Left ventricle myocardium inferior (tissue), 1 donor: ENCODE measurements around the gene CRTC3. TPM values are rescaled to one million over a fixed set of nuclear protein-coding genes. Genes with fewer than 3 reads are reported as not detected.
"Not testable (repeated sequence)": the region's sequence is repeated elsewhere in the genome, so short reads cannot be mapped to it uniquely, and the experiment has no call there.

ENCODE experiments used
- DNase-seq: peaks from one replicate; pipeline ENCODE4 v3.0.0-alpha.2; 2020
- H3K27ac ChIP-seq: fragments of 200-600 bp; replicated peaks from 2 replicates; pipeline ENCODE4 v1.8.0; 2021
- H3K27me3 ChIP-seq: fragments of 200-600 bp; 2 replicates; pipeline ENCODE4 v1.8.0; 2021; ENCODE audit warnings: low read depth
- H3K36me3 ChIP-seq: fragments of 200-600 bp; 2 replicates; pipeline ENCODE4 v1.8.0; 2021
- H3K4me1 ChIP-seq: fragments of 200-600 bp; 2 replicates; pipeline ENCODE4 v1.8.0; 2021
- H3K4me3 ChIP-seq: fragments of 200-600 bp; 2 replicates; pipeline ENCODE4 v1.8.0; 2021; ENCODE audit warnings: mild to moderate bottlenecking, moderate library complexity
- H3K9me3 ChIP-seq: fragments of 200-600 bp; replicated peaks from 2 replicates; pipeline ENCODE4 v1.8.0; 2021
- CTCF ChIP-seq: fragments of 200-600 bp; IDR thresholded peaks from 2 replicates; pipeline ENCODE4 v1.8.0; 2021; ENCODE audit warnings: antibody characterized with exemption, mild to moderate bottlenecking, borderline replicate concordance
- intact Hi-C: fragments of 100-400 bp; cut with micrococcal nuclease; formaldehyde crosslinking; loops from one replicate; pipeline ENCODE4 v1.11.0; 2022
- total RNA-seq: library from RNA; stranded (reverse); fragmentation: NEBNext Ultra II Directional; extraction: Animal tissue kit (Norgen Biotek cat#: 25700); gene quantifications from one replicate; pipeline ENCODE4 v1.2.1, GENCODE V29; 2021
- donor health status: DM: no; HTN: yes; CAD: no; lungs with severe emphysema.

CRTC3 gene
- total RNA-seq, 1 donor from 2014 or later = 24.1 TPM

DNA sequence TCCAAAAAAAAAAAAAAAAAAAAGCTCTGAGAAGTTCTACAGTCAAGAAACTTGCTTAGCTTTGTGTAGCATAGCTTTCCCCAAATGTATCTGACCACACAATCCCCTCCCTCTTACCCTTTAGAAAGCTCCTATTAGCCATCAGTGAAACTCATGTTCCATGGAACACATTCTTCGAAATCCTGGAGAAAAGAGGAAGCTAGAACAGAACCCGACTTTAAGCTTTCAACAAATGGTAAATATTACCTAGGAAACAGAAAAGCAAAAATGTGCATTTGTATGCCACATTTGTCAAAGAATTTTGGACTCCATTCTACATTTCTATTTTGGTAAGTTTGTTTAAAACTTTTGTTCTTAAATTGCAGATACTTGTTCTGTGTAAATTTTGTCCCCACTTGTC, 17.4 kb upstream of the CRTC3 start:
- Histone ChIP-seq H3K4me3 (no peak overlapping the region), H3K36me3 (no peaks in the 10 kb centered on the region), H3K4me1 (no peaks in the 10 kb centered on the region), H3K27me3 (no peaks in the 10 kb centered on the region), H3K27ac (no peak overlapping the region), H3K9me3 (no peaks in the 10 kb centered on the region)
- TF ChIP-seq CTCF = no peak
- DNase-seq = no peak
- intact Hi-C loops = no loop called here

DNA sequence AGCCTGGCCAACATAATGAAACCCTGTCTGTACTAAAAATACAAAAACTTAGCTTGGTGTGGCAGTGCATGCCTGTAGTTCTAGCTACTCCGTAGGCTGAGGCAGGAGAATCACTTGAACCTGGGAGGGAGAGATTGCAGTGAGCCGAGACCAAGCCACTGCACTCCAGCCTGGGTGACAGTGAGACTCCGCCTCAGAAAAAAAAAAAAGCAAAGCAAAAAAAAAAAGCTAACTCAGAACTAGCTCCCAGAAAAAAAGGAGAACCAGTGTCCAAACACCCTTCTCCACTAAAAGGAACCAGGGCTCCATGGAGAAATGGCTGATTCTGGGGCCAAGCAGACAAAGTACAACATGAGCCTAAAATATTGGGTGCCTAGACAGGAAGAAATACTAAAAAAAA, 16.7 kb upstream of the CRTC3 start:
- intact Hi-C loops = no loop called here
- Histone ChIP-seq H3K27me3 (no peaks in the 10 kb centered on the region), H3K4me1 (no peaks in the 10 kb centered on the region), H3K9me3 (no peaks in the 10 kb centered on the region), H3K27ac (no peak overlapping the region), H3K36me3 (no peaks in the 10 kb centered on the region), H3K4me3 (no peak overlapping the region)
- no peak for TF ChIP-seq CTCF
- no peak for DNase-seq

- no peak overlapping the region for H3K27ac ChIP-seq
- intact Hi-C loops = no loop called here
- no peak for TF ChIP-seq CTCF
These were observed 16.3 kb upstream of the CRTC3 start for GRCh38 chr15:90513448-90513847.

GRCh38 chr15:90513893-90514292, 15.8 kb upstream of the CRTC3 start:
- H3K27ac ChIP-seq, DNase-seq, H3K36me3 ChIP-seq, H3K4me1 ChIP-seq, intact Hi-C loops, H3K9me3 ChIP-seq, H3K27me3 ChIP-seq, H3K4me3 ChIP-seq: not testable (repeated sequence)

More at GRCh38 chr15:90513448-90513847, 16.3 kb upstream of the CRTC3 start:
- no peak for DNase-seq
- Histone ChIP-seq H3K27me3 (no peaks in the 10 kb centered on the region), H3K9me3 (no peaks in the 10 kb centered on the region), H3K36me3 (no peaks in the 10 kb centered on the region), H3K4me3 (no peak overlapping the region), H3K4me1 (no peaks in the 10 kb centered on the region)

- Histone ChIP-seq H3K4me3 (no peak overlapping the region), H3K27ac (no peak overlapping the region), H3K4me1 (no peaks in the 10 kb centered on the region), H3K27me3 (no peaks in the 10 kb centered on the region), H3K36me3 (no peaks in the 10 kb centered on the region), H3K9me3 (no peaks in the 10 kb centered on the region)
- DNase-seq = no peak
- intact Hi-C loops = no loop called here
- no peak for TF ChIP-seq CTCF
These were observed 10.0 kb upstream of the CRTC3 start for GRCh38 chr15:90519688-90520087.

DNA sequence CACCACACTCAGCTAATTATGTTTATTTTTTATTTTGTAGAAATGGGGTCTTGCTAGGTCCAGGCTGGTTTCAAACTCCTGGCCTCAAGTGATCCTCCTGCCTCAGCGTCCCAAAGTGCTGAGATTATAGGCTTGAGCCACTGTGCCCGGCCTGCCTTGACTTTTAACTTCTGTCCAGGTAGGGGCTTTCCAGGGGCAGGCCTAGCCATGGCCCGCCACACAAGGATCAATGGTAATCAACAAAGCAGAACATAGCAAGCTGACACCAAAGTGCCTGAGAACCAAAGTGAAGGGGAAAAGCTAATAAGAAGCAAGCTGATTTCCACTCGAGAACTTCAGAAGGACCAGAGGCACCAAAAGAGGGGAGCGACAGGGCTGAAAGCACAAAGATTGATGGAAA, 9.4 kb upstream of the CRTC3 start:
- H3K9me3 ChIP-seq = no peaks in the 10 kb centered on the region
- H3K27ac ChIP-seq = no peak overlapping the region
- TF ChIP-seq CTCF = no peak
- H3K4me1 ChIP-seq = no peaks in the 10 kb centered on the region
- no peak overlapping the region for H3K4me3 ChIP-seq
- H3K27me3 ChIP-seq = no peaks in the 10 kb centered on the region
- intact Hi-C loops = no loop called here
- no peaks in the 10 kb centered on the region for H3K36me3 ChIP-seq
- no peak for DNase-seq
